Breast epithelium (tissue), 4 donors: ENCODE data around the gene GNG8. TPM values are rescaled to one million over a fixed set of nuclear protein-coding genes. Genes with fewer than 3 reads are reported as not detected.
A peak's percentile ranks its signal among the peaks of the same experiment; 100 is the strongest.

Source experiments
- DNase-seq, 2 donors: peaks; one replicate each; pipeline ENCODE4 v3.0.0-alpha.2; 2019; ENCODE audit warnings: low spot score in 2 of 2
- H3K27ac ChIP-seq, 2 donors: fragments of 200-600 bp; sonication (generic) in 1 of 2; one replicate each; pipeline ENCODE4 v1.5.1; 2016 to 2019; ENCODE audit warnings: mild to moderate bottlenecking in 1 of 2
- H3K27me3 ChIP-seq, 2 donors: fragments of 200-600 bp; sonication (generic) in 1 of 2; one replicate each; pipeline versions ENCODE4 v1.5.1 to v1.6.0; 2017 to 2019; ENCODE audit warnings: control low read depth in 1 of 2, mild to moderate bottlenecking in 1 of 2
- H3K36me3 ChIP-seq: fragments of 200-600 bp; one replicate; pipeline ENCODE4 v1.5.1; 2019
- H3K4me1 ChIP-seq, 2 donors: fragments of 200-600 bp; sonication (generic); one replicate each; pipeline ENCODE4 v1.5.1; 2016 to 2019; ENCODE audit warnings: control low read depth in 1 of 2
- H3K4me3 ChIP-seq, 3 donors: fragments of 200-600 bp; sonication (generic); 1 replicate in 2 of 3; 2 replicates in 1 of 3; pipeline ENCODE4 v1.5.1; 2016 to 2019; ENCODE audit warnings: mild to moderate bottlenecking in 3 of 3, moderate library complexity in 2 of 3
- H3K9me3 ChIP-seq, 2 donors: fragments of 200-600 bp; sonication (generic) in 1 of 2; one replicate each; pipeline ENCODE4 v1.5.1; 2016 to 2019; ENCODE audit warnings: control low read depth in 1 of 2
- CTCF ChIP-seq, 3 donors: fragments of 450-650 bp; IDR thresholded peaks; one replicate each; pipeline ENCODE4 v1.5.1; 2016 to 2017; ENCODE audit warnings: antibody characterized with exemption in 3 of 3, mild to moderate bottlenecking in 3 of 3, moderate library complexity in 3 of 3
- POLR2A ChIP-seq: fragments of 450-650 bp; IDR thresholded peaks from one replicate; pipeline ENCODE4 v1.6.1; 2016; ENCODE audit warnings: antibody characterized with exemption, mild to moderate bottlenecking, moderate library complexity
- POLR2AphosphoS5 ChIP-seq, 3 donors: sonication (generic); formaldehyde crosslinking; IDR thresholded peaks; one replicate each; pipeline ENCODE4 v1.6.1; 2017; ENCODE audit warnings: antibody characterized with exemption in 3 of 3
- intact Hi-C: fragments of 100-400 bp; cut with DNase I; formaldehyde crosslinking; loops from one replicate; pipeline ENCODE4 v1.15.1; 2023; ENCODE audit warnings: low total_unique reads
- total RNA-seq, 3 donors: library from RNA; depleted of rRNA; stranded (reverse); fragments of >200 nt; gene quantifications; one replicate each; pipeline ENCODE4 v1.1.0, GENCODE V29; 2016

Gene GNG8
- total RNA-seq, 3 donors from 2014 or later, result not detected

DNA sequence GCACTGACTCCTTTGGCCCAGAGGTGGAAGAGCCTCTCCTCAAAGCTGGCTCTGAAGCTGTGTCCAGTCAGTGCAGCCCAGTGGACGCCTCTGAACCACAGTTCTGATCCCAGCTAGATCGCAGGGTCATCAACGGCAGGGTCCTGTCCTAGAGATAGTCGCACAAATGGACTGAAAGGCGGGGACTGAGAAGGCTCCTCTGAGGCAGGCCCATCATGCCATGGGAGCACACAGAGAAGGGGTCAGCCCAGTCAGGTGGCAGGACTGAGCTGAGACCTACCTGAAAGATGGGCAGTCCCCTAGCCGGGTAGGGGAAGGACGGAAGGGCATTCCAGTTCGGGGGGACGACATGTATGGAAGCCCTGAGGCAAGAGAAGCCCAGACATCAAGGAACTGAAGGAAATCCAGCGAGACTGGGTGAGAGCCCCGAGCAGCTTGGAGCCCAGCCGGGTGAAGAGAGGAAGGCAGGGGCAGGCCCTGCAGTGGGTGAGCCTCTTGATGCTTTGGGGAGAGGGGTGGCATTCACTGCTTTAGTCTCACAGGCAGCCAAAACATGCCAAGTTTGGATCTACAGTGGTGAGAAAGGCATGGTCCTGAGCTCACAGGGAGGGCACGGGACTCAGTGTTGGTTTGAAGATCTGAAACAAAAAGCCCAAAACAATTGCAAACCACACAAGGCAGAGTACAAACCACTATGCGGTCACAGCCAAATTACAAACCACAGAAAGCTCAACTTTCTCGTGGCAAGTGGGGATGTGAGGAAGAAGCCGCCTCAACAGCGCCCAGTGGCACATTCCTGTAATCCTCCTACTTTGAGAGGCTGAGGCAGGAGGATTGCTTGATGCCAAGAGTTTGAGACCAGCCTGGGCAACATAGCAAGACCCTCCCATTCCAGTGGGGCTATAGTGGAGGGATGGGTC is 24.9 kb downstream of the GNG8 start:
- no peaks in the 10 kb centered on the region for H3K4me1 ChIP-seq
- peak overlapping the region; percentile 12 to 29 for H3K27ac ChIP-seq
- no peaks in the 10 kb centered on the region for H3K36me3 ChIP-seq
- H3K9me3 ChIP-seq, result no peaks in the 10 kb centered on the region
- TF ChIP-seq POLR2A (no peak), POLR2AphosphoS5 (IDR thresholded peaks at IDR 0.05) (no peak), CTCF (IDR thresholded peaks at IDR 0.05) (no peak)
- intact Hi-C loops, result no loop called here
- H3K27me3 ChIP-seq, result no peaks in the 10 kb centered on the region
- no peak overlapping the region for H3K4me3 ChIP-seq
- no peak for DNase-seq

- DNase-seq, result no peak
- H3K4me1 ChIP-seq, result no peaks in the 10 kb centered on the region
- no peaks in the 10 kb centered on the region for H3K27me3 ChIP-seq
- intact Hi-C loops, result no loop called here
- peak overlapping the region in 1 of 2 donors; percentile 29 for H3K27ac ChIP-seq
- H3K4me3 ChIP-seq, result no peak overlapping the region
- no peak for TF ChIP-seq POLR2A
- no peak for TF ChIP-seq CTCF (IDR thresholded peaks at IDR 0.05)
- no peaks in the 10 kb centered on the region for H3K36me3 ChIP-seq
- no peaks in the 10 kb centered on the region for H3K9me3 ChIP-seq
Measured at GRCh38 chr19:46610413-46610775, 25.6 kb downstream of the GNG8 start.

GRCh38 chr19:46609511-46610412 is 26.2 kb downstream of the GNG8 start:
- TF ChIP-seq CTCF (IDR thresholded peaks at IDR 0.05) (no peak), POLR2AphosphoS5 (IDR thresholded peaks at IDR 0.05) (no peak), POLR2A (no peak)
- no peak overlapping the region for H3K4me3 ChIP-seq
- H3K36me3 ChIP-seq, result no peaks in the 10 kb centered on the region
- intact Hi-C loops, result no loop called here
- no peak for DNase-seq
- no peaks in the 10 kb centered on the region for H3K27me3 ChIP-seq
- H3K4me1 ChIP-seq, result no peaks in the 10 kb centered on the region
- H3K9me3 ChIP-seq, result no peaks in the 10 kb centered on the region
- no peak overlapping the region for H3K27ac ChIP-seq

DNA sequence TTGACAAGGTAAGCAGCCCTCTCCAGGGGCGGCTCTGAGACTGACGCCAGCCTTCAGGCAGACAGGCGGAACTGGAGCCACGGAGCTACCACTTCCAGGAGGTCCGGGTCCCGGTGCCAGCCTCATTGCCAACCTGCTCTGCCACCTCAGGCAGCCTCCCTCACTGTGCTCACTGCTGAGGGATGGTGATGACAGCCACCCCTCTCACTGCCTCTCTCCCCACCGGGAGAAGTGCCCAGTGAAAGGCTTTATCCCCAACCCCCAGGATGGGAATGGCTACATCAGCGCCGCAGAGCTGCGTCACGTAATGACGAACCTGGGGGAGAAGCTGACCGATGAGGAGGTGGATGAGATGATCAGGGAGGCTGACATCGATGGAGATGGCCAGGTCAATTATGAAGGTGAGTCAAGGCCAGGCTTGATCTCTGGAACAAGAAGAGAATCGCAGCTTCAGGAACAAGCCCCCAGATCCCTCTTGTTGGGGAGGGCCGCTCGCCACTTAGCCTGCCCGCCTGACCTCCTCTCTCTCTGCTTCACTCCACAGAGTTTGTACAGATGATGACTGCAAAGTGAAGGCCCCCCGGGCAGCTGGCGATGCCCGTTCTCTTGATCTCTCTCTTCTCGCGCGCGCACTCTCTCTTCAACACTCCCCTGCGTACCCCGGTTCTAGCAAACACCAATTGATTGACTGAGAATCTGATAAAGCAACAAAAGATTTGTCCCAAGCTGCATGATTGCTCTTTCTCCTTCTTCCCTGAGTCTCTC is 27.2 kb downstream of the GNG8 start:
- Histone ChIP-seq H3K36me3 (no peaks in the 10 kb centered on the region), H3K27ac (no peak overlapping the region), H3K27me3 (no peaks in the 10 kb centered on the region), H3K9me3 (no peaks in the 10 kb centered on the region), H3K4me1 (peaks cover 0 to 3% of the 10 kb centered on the region in 2 donors), H3K4me3 (no peak overlapping the region)
- intact Hi-C loops, result no loop called here
- TF ChIP-seq POLR2A, result no peak
- TF ChIP-seq POLR2AphosphoS5 (IDR thresholded peaks at IDR 0.05), result no peak
- TF ChIP-seq CTCF (IDR thresholded peaks at IDR 0.05), result no peak
- no peak for DNase-seq
